Measurements from ENCODE around the gene MBD5.
A peak's percentile ranks its signal among the peaks of the same experiment; 100 is the strongest.

MBD5 gene

GRCh38 chr2:148251993-148252392 lies 231.1 kb downstream of the MBD5 start:
- H3K4me3 ChIP-seq (ENCODE audit: low read depth, low read length) = no peak overlapping the region
- DNase-seq (ENCODE audit: low read depth) = no peak
- TF ChIP-seq CTCF (conservative IDR thresholded peaks at IDR 0.05; ENCODE audit: low read depth, low read length) = no peak

GRCh38 chr2:148252646-148253045 lies 231.8 kb downstream of the MBD5 start:
- DNase-seq (ENCODE audit: low read depth) = no peak
- no peak for TF ChIP-seq CTCF (conservative IDR thresholded peaks at IDR 0.05; ENCODE audit: low read depth, low read length)
- H3K4me3 ChIP-seq (ENCODE audit: low read depth, low read length) = no peak overlapping the region

- H3K4me3 ChIP-seq (ENCODE audit: low read depth, low read length) = no peak overlapping the region
- TF ChIP-seq CTCF (conservative IDR thresholded peaks at IDR 0.05; ENCODE audit: low read depth, low read length) = no peak
- no peak for DNase-seq (ENCODE audit: low read depth)
Measured at GRCh38 chr2:148253685-148254084, 232.8 kb downstream of the MBD5 start.

- TF ChIP-seq CTCF (conservative IDR thresholded peaks at IDR 0.05; ENCODE audit: low read depth, low read length) = no peak
- DNase-seq (ENCODE audit: low read depth) = no peak
- H3K4me3 ChIP-seq (ENCODE audit: low read depth, low read length) = no peak overlapping the region
Measured at GRCh38 chr2:148255929-148256328, 235.0 kb downstream of the MBD5 start.

- TF ChIP-seq CTCF (conservative IDR thresholded peaks at IDR 0.05; ENCODE audit: low read depth, low read length) = no peak
- DNase-seq (ENCODE audit: low read depth) = no peak
- no peak overlapping the region for H3K4me3 ChIP-seq (ENCODE audit: low read depth, low read length)
Measured at GRCh38 chr2:148257276-148257675, 236.4 kb downstream of the MBD5 start.

- no peak for DNase-seq (ENCODE audit: low read depth)
- no peak for TF ChIP-seq CTCF (conservative IDR thresholded peaks at IDR 0.05; ENCODE audit: low read depth, low read length)
- H3K4me3 ChIP-seq (ENCODE audit: low read depth, low read length) = no peak overlapping the region
Measured at GRCh38 chr2:148258124-148258523, 237.2 kb downstream of the MBD5 start.

GRCh38 chr2:148259674-148260073 lies 238.8 kb downstream of the MBD5 start:
- no peak overlapping the region for H3K4me3 ChIP-seq (ENCODE audit: low read depth, low read length)
- TF ChIP-seq CTCF (conservative IDR thresholded peaks at IDR 0.05; ENCODE audit: low read depth, low read length) = no peak
- peak; percentile 23 for DNase-seq (ENCODE audit: low read depth)

Data from choroid plexus epithelial cell (primary cell).